ENCODE measurements around the gene PAFAH1B2.

Gene PAFAH1B2

DNA sequence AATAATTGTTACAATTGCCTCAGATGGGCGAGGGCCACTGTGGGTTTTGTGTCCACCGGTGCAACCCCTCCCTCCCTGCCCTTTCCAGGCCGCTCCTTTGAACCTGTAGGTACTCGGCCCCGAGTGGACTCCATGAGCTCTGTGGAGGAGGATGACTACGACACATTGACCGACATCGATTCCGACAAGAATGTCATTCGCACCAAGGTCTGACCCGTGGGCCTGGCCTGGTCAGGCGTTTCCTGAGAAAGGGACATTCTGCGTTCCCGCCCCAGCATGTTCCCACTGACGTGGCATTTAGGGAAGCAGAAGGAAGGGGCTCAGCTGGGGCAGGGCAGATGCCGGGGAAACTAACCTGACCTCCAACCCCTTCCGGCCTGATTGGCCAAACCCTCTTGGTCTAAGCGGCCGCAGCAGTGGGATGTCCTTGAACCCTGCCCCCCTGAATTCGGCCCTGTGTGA lies 44.6 kb downstream of the PAFAH1B2 start:
- no peak for DNase-seq (ENCODE audit: low spot score)

GRCh38 chr11:117189191-117189940 lies 45.3 kb downstream of the PAFAH1B2 start:
- no peak for DNase-seq (ENCODE audit: low spot score)

GRCh38 chr11:117189941-117190544 lies 46.0 kb downstream of the PAFAH1B2 start:
- no peak for DNase-seq (ENCODE audit: low spot score)

GRCh38 chr11:117191680-117192400 lies 47.8 kb downstream of the PAFAH1B2 start:
- no peak for DNase-seq (ENCODE audit: low spot score)

- no peak for DNase-seq (ENCODE audit: low spot score)
Observed at GRCh38 chr11:117192401-117192875, 48.4 kb downstream of the PAFAH1B2 start.

DNA sequence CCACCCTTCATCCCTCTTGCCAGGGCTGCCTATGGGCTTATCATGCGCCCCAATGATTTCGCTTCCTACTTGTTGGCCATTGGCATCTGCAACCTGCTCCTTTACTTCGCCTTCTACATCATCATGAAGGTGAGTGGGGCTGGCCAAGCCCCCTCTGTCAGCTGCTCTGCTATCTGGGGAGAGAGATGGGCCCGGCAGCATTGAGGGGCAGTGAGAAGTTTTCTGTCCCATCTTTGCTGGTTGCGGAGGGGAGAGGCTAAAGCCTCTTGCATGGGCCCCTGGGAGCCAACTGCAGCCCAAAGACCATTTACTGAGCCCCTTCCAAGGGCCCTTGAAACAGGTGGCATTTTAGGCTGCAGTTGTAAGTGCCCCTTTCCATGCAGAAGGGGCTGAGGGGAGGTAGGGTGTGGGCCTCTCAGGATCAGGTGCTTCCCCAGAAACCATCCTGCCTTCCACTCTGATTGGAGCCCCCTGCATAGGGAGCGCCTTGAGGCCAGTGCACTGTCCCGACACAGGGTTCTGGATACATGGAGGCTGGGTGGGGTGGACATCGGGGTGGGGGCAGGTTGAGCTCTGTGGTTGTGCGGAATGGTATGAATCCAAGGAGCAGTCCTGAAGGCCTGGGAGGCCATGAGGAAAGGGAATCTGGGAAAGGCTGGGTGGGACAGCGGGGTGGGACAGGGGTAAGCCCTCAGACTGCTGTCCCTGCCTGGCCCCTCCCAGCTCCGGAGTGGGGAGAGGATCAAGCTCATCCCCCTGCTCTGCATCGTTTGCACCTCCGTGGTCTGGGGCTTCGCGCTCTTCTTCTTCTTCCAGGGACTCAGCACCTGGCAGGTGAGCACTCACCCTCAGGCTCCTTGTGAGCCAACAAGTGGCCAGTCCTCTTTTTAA lies 49.3 kb downstream of the PAFAH1B2 start:
- DNase-seq (ENCODE audit: low spot score), result no peak

DNA sequence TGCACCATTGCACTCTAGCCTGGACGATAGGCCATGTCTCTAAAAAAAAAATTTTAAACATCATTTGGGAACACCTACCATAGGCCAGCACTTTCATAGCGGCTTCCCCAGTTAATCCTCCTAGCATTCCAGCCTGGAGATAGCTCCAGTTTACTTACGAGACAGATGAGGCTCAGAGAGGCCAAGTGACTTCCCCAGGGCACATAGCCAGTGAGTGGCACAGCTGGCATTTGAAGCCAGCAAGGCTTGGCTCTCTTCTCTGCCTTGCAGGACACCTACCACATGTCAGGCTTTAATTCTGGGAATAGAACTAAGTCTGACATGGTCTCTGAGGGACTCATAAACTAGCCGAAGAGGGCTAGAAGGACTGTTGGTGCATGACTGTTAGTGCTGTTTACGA lies 50.2 kb downstream of the PAFAH1B2 start:
- no peak for DNase-seq (ENCODE audit: low spot score)

DNA sequence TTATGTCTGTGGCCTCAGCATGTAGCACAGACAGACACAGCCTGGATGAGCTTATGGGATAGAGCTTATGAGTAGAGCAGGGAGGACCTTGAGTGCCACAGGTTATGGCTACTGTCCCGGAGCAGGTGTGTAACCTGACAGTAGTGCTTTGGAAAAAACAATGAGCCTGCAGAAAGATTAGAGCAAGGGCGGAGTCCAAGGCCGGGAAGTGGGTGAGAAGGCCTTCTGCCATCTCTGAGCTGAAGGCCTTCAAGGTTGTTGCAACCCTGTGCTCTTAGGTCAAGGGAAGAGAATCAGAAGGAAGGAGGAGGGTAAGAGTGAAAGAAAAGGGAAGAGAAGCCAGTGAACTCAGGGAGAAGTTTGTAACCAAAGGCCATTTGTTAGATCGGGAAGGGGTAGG lies 51.2 kb downstream of the PAFAH1B2 start:
- no peak for DNase-seq (ENCODE audit: low spot score)

DNA sequence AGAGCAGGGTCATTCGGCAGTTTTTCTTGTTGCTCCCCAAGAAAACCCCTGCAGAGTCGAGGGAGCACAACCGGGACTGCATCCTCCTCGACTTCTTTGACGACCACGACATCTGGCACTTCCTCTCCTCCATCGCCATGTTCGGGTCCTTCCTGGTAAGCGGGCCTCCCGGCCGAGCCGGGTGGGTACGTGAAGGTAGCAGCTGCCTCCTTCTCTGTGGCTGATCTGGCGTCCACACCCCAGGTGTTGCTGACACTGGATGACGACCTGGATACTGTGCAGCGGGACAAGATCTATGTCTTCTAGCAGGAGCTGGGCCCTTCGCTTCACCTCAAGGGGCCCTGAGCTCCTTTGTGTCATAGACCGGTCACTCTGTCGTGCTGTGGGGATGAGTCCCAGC lies 51.7 kb downstream of the PAFAH1B2 start:
- DNase-seq (ENCODE audit: low spot score), result no peak

- no peak for DNase-seq (ENCODE audit: low spot score)
Observed at GRCh38 chr11:117197006-117197405, 52.9 kb downstream of the PAFAH1B2 start.

GRCh38 chr11:117197516-117198456 lies 53.7 kb downstream of the PAFAH1B2 start:
- DNase-seq (ENCODE audit: low spot score), result no peak

GRCh38 chr11:117198613-117199012 lies 54.5 kb downstream of the PAFAH1B2 start:
- no peak for DNase-seq (ENCODE audit: low spot score)

GRCh38 chr11:117199053-117199915 lies 55.2 kb downstream of the PAFAH1B2 start, which contains the start of gene TAGLN:
Gene TAGLN, plus strand, starts transcription at chr11:117199370. Its CDS starts 3,644 bp downstream, at chr11:117203014.
- DNase-seq (ENCODE audit: low spot score), result no peak

GRCh38 chr11:117199916-117200812 lies 56.1 kb downstream of the PAFAH1B2 start:
- DNase-seq (ENCODE audit: low spot score), result no peak

GRCh38 chr11:117200813-117201657 lies 56.9 kb downstream of the PAFAH1B2 start:
- DNase-seq (ENCODE audit: low spot score), result no peak

GRCh38 chr11:117201658-117202305 lies 57.7 kb downstream of the PAFAH1B2 start:
- no peak for DNase-seq (ENCODE audit: low spot score)

Measured in CD4-positive, alpha-beta T cell treated with Interleukin-15 for 4 hours (primary cell).